Epithelial cell of proximal tubule (primary cell): ENCODE data around the gene MYBBP1A. TPM values are rescaled to one million over a fixed set of nuclear protein-coding genes. Genes with fewer than 3 reads are reported as not detected.

Experiments
- DNase-seq: peaks from one replicate; pipeline ENCODE4 v3.0.0-alpha.2; 2011; ENCODE audit warnings: low read depth
- H3K4me3 ChIP-seq: 2 replicates; pipeline ENCODE4 v1.5.1; 2011; ENCODE audit warnings: low read depth, mild to moderate bottlenecking, low read length
- total RNA-seq: library from RNA; depleted of rRNA; stranded (reverse); fragments of >200 nt; gene quantifications from 2 replicates; pipeline ENCODE4 v1.2.3, GENCODE V29; 2015
- TF ChIP-seq, protein P1 (sequence below): conservative IDR thresholded peaks from 2 replicates; pipeline ENCODE4 v1.5.1; 2012; ENCODE audit warnings: low read depth, mild to moderate bottlenecking, low read length

MYBBP1A gene
- total RNA-seq, 1 donor from 2014 or later, result 70.9 TPM

GRCh38 chr17:4547118-4547906 lies 7.9 kb downstream of the MYBBP1A start:
- DNase-seq, result no peak
- no peak overlapping the region for H3K4me3 ChIP-seq
- TF ChIP-seq, protein P1, sequence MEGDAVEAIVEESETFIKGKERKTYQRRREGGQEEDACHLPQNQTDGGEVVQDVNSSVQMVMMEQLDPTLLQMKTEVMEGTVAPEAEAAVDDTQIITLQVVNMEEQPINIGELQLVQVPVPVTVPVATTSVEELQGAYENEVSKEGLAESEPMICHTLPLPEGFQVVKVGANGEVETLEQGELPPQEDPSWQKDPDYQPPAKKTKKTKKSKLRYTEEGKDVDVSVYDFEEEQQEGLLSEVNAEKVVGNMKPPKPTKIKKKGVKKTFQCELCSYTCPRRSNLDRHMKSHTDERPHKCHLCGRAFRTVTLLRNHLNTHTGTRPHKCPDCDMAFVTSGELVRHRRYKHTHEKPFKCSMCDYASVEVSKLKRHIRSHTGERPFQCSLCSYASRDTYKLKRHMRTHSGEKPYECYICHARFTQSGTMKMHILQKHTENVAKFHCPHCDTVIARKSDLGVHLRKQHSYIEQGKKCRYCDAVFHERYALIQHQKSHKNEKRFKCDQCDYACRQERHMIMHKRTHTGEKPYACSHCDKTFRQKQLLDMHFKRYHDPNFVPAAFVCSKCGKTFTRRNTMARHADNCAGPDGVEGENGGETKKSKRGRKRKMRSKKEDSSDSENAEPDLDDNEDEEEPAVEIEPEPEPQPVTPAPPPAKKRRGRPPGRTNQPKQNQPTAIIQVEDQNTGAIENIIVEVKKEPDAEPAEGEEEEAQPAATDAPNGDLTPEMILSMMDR, result no peak

DNA sequence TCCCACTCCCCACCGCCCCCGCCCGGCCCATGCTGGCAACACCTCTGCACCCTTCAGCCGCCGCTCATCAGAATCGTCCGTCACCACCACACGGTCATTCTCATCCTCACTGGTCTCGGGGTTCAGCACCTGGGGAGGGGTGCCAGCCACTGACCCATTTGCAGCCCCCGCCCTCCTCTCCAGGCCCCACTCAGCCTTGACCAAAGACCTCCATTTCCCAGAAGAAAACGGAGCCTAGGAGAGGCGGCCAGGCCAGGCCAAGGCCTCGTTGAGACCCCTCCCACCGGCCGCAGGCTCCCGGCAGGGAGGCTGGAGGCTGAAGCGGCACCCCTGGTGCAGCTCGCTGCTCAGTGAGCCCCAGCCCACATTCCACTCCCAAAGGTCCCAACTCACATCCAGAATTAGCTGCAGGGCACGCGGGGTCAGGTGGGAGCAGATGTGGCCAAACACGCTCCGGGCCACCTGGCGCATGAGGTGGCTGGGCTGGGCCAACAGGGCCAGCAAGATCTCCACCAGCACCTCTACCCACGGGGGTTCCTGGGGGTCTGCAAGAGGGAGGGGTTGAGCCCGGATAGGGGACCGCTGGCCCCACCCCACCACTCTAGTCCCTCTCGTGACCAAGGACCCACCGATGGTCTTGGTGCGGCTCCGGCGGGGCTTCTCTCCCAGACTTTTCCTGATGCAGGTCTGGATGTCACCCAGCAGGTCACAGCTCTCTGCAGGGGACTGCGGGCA lies 9.8 kb downstream of the MYBBP1A start:
- no peak for DNase-seq
- no peak overlapping the region for H3K4me3 ChIP-seq
- TF ChIP-seq, protein P1, result no peak

- TF ChIP-seq, protein P1, result no peak
- no peak for DNase-seq
- no peak overlapping the region for H3K4me3 ChIP-seq
These were observed 10.3 kb downstream of the MYBBP1A start for GRCh38 chr17:4544951-4545216.

DNA sequence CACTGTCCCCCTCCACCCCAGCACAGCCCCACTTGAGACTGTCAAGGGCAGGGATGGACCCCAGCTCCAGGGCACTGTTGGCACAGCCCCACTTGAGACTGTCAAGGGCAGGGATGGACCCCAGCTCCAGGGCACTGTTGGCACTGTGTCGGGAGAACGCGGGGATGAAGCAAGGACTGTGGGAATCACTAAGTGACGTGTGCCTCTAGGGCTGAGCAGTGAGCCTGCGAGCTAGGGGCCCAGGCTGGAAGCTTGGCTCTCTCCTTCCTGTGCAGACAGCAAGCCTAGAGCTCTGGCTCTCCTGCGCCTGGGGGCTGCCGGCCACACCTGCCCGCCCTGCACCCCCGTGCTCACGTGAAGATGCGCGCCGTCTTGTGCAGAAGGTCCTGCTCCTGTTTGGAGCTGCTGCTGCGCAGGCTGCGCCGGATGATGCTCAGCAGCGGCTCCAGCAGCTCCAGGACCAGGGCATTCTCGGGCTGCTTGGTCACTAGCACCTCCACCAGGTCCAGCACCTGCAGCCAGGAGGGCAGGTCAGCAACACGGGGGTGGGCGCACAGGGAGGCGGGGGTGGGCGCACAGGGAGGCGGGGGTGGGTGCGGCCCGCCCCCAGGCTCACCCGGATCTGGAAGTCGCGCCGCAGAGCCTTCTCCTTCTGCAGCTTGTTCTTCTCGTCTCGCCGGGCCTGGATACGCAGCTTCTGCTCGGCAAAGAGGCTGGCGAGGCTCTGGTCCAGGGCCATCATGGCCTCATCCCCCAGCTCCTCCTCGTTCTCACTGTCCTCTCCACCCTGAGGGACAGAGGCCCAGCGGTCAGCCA lies 10.8 kb downstream of the MYBBP1A start:
- no peak overlapping the region for H3K4me3 ChIP-seq
- TF ChIP-seq, protein P1, result no peak
- DNase-seq, result no peak

- DNase-seq, result no peak
- TF ChIP-seq, protein P1, result no peak
- H3K4me3 ChIP-seq, result no peak overlapping the region
These were observed 11.6 kb downstream of the MYBBP1A start for GRCh38 chr17:4543557-4544026.

DNA sequence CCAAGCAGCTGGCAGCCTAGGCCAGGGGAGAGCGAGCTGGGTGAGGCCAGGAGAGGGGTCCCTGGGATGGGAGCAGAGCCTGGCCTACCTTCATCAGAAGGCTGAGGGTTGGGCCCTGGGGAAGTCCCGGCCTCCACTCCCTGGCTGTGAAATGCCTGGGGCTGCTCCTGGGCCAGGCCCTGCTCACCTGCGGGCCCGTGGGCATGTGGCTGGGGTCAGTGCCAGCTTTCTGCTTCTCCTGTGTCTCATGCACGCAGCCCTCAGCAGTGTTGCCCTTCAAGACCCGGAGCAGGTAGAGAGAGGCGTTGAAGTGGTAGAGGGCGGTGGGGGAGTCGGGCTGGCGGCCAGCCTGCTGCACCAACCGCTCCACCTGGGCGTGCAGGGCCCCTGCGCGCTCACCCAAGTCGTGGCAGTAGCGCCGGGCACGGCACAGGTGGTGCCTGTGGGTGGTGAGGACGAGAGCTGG lies 12.4 kb downstream of the MYBBP1A start:
- DNase-seq, result no peak
- no peak overlapping the region for H3K4me3 ChIP-seq
- TF ChIP-seq, protein P1, result no peak
